HG02970 (cell line): ENCODE results near the gene LCN6.

Source experiments
- ATAC-seq: cut with Tn5 transposase; IDR thresholded peaks from one replicate; pipeline ENCODE4 v1.9.1; 2021; ENCODE audit warnings: mild to moderate bottlenecking, moderate library complexity, moderate number of reproducible peaks; ENCODE audit not compliant: unreplicated experiment, low FRiP score

Gene LCN6

DNA sequence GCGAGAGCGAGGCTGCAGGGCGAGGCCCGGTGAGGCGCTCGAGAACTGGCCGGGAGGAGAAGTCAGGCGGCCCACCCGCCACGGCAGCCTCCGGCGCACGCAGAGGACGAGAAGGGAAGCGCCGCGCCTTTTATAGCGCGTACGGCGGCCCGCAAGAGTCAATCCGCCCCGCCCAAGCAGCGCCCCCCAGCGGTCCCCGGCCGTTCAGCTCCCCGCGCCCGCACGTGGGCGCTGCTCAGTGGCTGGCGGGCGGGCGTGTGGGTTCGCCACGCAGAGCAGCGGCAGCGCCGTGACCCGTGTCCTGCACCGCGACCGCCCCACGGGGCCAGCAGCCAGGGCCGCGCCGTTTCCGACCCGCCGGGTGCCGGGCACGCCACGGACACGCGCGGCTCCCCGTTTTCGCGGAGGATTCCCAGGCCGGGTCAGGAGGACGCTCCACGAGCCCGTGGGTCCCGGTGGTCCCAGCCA, 20.2 kb downstream of the LCN6 start:
- ATAC-seq, result peak; percentile 72

DNA sequence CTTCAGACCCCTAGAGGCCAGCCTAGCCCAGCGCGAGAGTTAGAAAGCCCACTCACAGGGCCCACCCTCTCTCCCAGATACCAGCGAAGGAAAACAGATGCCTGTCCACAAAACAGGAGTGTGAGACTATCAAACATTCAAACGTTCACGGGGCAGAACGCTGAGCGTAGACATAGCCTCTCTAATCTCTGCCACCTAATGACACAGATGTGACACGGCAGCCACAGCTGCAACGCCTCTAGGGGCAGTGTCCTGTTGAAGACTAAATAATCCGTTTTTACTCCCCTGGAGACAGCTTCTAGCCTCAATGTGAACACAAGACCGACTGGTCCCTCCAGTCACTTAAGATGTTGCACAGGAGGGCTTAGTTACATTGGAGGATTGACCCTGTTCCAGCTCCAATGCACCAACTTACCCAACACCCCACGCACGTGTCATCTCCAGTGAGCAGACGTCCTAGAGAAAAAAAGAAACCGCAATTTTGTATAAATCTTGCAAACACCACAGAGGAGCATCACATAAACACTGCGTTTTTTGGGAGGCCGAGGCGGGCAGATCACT, 21.6 kb downstream of the LCN6 start:
- ATAC-seq, result no peak

DNA sequence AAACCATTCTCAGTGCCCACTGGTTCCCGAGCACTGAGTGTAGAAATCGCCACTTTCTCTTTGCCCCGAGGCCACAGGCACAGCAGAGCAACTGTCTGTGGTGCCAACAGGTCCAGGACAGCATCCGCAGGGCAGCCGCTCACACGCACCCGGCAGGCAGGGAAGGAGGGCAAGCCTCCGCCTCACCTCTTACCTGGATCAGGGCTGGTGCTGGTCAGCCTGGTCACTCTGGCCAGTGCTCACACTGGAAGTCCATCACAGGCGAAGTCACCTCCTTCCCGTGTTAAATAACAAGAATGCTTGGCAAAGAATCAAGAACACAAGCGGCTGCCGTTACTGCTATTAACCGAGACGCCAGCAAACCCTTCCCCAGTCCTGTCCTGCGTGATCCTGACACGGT, 22.2 kb downstream of the LCN6 start:
- no peak for ATAC-seq

DNA sequence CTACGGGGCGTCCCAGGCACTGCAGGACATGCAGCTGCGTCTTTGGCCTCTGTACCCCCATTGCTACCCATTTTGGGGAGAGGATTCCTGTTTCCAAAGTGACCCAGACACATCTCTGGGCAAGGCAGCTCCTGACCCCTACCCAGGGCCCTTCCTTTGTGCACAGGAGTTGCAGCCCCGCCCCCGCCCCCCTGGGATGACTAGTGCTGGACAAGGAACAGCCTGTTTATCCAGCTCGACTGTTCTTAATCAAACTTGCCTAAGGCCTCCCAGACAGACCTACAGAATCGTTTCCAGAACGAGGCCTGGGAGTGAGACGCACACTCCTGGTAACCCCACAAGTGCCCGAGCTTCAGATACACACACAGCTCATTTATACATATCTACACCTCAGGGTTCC, 22.7 kb downstream of the LCN6 start:
- no peak for ATAC-seq

DNA sequence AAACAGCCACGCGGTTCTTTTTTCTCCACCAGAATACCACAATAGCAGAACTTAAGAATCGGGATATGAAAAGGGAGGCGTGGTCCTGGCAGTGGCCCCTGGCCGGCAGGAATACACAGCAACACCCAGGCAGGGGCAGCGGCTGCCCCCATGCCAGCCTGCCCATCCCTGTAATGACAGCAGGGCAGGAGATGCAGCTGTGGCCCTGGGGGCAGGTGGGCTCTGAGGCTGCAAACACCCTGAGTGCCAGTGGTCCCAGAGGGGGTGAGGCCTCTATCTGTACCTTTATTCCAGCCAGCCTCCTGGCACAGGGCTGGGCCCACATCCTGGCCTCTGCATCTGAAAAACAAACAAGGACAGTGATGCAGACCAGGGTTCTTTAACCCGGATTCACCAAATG, 23.6 kb downstream of the LCN6 start:
- no peak for ATAC-seq

DNA sequence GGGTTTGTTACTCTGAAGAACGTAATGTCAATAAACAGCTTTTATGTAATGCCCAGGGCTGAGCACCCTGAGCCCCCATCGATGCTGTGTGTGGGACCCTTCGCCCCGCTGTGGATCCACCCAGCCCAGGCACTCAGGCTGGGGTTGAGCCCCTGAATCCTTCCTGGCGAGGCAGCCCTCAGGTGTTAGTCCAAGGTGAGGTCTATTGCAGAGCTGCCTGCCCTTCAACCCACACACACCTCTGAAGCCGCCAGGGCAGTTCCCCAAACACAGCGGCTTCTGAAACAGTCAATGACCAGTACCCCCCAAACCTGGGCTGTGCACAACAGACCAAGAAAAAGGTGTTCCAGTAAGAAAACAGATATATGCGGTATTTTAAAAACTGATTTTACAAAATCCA, 24.3 kb downstream of the LCN6 start:
- no peak for ATAC-seq

DNA sequence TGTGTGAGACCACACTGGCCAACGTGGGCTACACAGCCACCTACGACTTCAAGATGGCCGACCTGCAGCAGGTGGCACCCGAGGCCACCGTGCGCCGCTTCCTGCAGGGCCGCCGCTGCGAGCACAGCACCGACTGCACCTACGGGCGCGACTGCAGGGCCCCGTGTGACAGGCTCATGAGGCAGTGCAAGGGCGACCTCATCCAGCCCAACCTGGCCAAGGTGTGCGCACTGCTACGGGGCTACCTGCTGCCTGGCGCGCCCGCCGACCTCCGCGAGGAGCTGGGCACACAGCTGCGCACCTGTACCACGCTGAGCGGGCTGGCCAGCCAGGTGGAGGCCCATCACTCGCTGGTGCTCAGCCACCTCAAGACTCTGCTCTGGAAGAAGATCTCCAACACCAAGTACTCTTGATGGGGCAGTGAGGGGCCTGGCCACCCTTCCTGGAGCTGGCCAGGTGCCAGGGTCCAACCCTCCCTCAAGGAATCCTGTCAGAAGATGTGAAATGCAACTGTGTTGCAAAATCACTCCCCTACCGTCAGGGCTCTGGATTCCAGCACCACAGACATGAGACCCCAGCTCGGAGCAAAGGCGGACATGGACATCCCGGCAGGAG, 24.9 kb downstream of the LCN6 start:
- no peak for ATAC-seq

DNA sequence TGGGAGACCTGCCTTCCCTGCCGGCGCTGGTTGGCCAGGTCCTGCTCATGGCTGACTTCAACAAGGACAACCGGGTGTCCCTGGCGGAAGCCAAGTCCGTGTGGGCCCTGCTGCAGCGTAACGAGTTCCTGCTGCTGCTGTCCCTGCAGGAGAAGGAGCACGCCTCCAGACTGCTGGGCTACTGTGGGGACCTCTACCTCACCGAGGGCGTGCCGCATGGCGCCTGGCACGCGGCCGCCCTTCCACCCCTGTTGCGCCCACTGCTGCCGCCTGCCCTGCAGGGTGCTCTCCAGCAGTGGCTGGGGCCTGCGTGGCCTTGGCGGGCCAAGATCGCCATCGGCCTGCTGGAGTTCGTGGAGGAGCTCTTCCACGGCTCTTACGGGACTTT, 25.4 kb downstream of the LCN6 start:
- no peak for ATAC-seq

DNA sequence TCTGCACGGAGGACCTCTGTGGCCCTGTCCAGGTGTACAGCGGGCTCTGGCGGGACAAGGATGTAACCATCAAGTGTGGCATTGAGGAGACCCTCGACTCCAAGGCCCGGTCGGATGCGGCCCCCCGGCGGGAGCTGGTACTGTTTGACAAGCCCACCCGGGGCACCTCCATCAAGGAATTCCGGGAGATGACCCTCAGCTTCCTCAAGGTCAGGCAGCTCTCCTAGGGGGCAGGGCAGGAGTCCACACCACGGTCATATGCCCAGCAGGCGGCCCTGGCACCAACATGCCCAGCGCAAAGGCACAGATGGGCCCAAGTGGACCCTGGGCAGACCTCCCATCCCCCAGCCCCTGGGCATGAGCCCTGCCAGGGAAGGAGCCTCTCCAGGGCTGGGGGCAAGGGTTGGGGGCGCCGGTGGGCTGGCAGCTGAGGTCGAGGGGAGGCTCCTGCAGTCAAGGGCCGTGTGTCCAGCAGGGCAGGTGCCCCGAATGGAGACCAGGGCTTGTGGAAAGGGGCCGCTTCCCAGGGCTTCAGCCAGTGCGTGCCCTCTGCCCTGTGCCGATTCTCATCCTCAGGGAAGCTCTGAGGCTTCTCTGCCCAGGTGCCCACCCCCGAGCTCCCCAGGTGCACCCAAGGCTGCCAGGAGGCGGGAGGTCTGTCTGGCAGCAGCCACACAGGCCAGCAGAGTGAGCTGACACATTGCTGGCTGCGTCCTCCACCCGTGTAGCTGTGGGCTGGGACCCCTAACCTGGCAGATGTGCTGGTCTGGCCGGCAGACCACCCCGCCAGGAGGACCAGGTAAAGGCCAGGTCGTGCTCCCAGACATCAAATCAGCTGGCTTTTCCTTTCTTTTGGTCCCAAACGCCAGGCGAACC, 26.0 kb downstream of the LCN6 start:
- ATAC-seq, result no peak

DNA sequence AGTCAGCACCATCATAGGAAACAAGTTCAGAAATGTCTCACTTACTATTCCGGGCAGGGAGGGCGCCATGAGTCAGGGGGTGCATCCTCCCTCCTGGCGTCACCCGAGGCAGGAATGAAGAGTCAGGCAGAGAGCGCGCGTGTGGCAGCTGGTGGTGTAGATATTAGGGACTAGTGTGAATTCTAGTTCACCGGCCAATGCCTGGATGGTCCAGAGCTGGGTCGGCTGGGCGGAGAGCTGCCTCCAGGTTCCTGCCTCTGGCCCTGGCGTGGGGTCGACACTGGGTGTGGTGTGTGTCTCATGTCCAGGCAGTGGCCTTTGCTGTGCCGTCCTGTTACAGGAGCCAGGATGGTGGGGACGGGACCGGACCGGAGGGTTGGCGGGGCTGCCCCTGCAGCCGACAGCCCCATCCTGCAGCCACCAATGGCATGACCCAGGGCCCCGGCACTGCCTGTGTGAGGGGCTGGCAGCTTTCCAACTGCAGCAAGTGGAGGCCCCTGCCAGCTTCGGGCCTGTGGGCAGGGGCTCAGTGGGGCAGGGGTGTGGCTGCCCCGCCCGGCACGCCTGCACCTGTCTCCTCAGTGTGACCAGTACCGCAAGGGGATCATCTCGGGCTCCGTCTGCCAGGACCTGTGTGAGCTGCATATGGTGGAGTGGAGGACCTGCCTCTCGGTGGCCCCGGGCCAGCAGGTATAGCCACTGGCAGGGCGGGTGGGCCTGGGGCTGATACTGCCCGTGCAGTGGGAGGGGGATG, 26.8 kb downstream of the LCN6 start:
- ATAC-seq, result no peak

DNA sequence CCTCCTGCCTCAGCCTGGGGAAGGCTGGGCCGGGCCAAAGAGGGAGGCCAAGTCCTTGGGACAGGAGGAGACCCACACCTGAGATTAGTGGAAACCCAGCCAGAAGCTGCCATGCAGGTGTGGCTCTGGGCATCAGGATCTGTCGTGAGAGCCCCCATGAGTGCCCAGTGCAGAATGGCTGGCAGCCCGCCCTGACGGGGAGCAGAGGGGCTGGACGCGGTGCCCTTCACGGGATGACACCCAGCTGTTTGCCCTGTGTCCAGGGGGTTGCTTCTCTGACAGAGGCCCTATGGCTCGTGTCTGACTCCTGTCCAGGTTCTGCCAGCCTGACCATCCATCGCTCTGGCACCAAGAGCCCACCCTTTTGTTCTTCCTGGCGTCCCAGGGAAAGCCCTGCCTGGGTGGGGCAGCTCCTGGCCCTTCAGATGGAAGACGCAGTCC, 27.4 kb downstream of the LCN6 start:
- no peak for ATAC-seq

DNA sequence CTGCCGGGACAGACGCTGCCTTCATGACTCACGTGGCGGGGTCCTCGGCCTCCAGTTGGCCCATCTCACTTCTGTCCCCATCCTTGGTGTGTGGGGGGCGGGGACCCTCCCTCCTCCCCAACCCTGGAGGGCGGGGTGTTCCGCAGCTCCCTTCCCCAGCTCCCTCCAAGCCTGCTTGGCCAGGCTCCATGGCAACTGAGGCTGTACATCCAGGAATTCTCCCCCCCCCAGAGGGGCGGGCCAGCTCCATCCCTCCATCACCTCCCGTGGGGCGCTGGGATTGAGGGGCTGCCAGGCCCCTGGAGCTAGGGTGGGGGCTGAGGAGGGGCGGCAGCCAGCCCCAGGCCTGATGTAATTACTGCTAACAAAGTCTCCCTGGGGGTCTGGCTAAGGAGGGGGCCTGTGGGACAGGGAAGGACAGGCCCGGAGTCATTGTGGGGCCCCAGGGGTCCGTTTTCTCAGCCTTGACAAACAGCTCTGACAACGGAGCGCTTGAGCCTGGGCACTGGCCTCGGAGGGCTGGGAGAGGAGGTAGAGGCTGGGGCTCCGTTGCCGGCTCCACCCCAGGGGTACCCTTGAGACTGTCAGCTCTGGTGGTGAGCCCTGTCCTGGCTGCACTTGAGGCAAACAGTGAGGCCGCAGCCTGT, 28.0 kb downstream of the LCN6 start:
- ATAC-seq, result no peak

DNA sequence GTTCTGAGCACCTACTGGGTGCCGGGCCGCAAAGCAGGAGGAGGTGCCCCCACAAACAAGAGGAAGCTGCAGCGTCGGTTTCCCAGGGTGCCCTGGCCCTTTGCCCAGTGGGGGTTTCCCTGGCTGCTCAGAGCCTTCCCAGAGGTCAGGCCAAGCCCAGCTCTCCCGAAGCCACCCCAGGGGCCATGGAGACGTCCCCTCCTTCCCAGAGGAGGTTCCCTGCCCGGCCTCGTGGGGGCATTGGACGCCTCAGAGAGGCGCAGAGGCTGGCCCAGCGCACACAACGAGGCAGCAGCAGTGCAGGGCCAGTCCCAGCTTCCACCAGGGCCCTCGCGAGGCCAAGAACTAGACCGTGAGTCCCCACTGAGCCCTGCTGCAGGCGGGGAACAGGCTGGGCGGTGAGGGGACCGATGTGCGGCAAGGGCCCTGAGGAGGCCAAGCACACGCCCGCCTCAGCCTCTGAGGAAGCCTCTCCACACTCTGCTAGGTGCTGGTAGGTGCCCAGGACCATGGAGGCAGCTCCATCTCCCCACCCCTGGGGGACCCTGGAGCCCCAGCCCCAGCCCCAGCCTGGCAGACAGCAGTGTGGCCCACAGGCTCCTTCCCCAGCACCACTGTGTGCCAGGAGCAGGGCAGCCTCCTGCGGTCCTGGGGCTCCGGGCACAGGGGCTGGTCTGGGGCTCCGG, 29.0 kb downstream of the LCN6 start:
- no peak for ATAC-seq

DNA sequence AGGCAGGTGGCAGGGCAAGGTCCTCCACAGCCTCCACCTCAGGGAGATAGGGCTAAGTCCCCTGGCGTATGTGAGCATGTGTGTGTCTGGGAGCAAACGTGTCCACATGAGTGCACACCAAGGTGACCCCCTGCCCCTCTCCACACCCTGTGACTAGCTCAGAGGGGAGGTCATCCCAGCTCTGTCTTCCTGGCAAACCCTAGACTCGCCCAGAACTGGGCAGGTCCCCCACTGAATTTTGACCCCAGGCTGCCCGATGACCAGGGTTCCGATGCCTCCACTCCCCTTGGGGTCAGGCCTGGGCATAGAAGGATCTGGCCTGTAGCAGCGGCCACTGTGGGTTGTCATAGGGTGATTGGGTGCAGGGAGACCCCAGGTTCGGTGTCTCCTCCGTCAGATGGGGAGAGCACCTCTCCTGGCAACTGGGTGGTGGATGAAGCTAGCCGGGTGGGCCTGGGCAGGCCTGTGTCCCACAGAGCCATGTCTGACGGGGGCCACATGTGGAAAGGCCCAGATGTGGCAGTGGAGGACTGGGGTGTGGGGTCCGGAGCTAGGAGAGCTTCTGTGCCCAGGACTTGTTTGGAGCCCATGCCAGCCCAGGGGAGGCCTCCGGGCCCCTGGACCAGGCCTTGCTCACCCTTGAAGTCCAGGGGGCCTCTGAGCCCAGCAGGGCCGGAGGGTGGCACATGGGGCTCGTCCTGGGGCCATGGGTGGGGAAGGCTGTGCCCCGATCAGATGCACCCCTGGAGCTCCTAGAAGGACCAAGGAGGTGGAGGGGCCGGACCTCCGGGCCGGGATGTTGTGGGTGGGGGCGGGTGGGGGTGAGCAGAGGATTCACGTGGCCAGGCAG, 29.8 kb downstream of the LCN6 start:
- no peak for ATAC-seq

DNA sequence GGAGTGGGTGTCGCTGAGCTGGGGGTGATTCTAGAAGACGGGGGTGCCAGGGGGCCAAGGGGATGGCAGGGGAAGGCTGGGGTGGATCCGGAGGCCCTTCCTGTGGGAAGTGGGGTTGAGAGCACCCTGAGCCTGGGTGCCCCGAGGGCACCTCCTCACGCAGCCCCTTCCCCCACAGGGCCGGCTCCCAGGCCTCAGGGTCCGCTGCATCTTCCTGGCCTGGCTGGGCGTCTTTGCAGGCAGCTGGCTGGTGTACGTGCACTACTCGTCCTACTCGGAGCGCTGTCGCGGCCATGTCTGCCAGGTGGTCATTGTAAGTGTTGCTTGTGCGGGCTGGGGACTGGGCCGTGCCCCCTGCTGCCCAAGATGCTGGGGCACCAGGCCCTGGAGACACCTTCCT, 30.9 kb downstream of the LCN6 start:
- ATAC-seq, result no peak

DNA sequence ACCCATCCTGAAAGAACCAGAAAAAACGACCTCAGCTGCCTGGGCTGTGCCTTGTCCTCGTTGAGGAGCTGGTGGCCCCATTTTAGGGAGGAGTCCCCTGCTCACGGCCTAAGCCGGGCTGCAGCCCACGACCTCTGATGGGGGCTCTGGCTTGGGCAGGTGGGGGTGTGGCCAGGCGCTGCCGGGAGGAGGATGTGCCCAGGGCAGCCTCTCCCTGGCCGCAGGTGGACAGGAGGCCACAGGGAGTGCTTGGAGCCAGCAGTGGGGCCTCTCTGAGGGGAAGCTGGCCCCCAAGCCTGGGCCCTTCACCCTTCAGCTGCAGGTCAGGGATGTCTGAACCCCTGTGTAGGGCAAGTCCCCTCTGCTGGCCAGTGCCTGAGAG, 33.4 kb downstream of the LCN6 start:
- no peak for ATAC-seq

DNA sequence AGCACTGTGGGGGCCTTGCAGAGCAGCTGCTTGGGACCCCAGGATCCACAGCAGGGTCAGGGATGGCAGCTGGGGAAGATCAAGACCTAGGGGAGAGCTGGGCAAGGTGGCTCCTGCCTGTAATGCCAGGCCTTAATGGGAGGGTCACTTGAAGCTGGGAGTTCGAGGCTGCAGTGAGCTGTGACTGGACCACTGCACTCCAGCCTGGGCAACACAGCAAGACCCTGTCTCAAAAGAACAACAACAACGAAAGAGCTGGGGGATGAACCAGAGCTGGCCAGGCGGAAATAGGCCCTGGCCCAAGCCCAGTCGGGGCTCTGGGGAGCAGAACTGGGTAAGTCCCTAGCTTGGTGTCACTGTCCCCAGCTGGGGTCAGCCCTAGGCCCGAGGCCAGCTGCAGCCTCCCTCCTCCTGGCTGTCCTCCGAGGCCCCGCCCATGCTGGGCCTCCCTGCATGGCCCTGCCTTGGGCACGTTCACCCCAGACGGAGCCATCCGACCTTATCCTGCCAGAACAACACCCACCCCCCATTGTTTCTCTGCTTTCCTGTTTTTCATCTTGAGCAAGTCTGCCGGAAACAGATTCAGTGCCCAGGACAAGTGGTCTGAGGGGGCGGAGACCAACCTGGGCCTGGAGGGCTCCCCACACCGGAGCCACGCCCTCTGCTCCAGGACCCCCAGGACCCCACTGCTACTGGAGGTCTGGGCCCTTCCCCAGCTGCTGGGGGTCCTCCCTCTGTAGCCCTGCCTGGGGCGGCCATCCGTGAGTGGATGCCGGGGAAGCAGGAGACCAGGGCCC, 34.0 kb downstream of the LCN6 start:
- ATAC-seq, result no peak

DNA sequence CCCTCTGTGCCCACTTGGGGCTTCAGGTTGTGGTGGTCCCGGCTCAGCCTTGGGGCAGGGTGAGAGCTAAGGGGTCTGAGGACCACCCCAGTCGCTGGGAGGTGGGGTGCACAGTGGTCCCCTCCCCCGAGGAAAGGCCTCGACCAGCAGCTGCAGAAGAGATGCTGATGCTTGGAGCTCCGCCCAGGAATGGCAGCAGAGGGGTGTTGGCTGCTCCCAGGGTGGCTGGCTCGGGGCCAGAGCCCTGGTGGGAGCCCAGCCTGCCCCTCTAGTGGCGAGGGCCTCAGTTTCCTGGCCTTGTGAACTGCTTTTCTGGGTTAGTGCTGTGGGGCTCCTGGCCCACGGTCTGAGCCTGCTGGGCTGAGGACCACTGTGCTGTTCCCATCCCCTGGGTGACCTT, 34.8 kb downstream of the LCN6 start:
- ATAC-seq, result no peak
